Panc1 (cell line): ENCODE measurements around the gene QSOX1. TPM values are rescaled to one million over a fixed set of nuclear protein-coding genes. Genes with fewer than 3 reads are reported as not detected.

Source experiments
- ATAC-seq: fragments of 200-7000 bp; cut with Tn5 transposase; 2 replicates; pipeline ENCODE4 v1.9.1; 2020; ENCODE audit warnings: mild to moderate bottlenecking, moderate library complexity
- BruUV-seq: library from RNA; stranded (reverse); fragments of 400-500 nt; replicated peaks from 2 replicates; lab custom pipeline; 2021; lab: Mats Ljungman, UMichigan
- CTCF ChIA-PET: fragments of 300-600 bp; sonication (Branson Sonifier 250); formaldehyde crosslinking; loops from one replicate; lab custom pipeline; 2022; ENCODE audit warnings: antibody characterized with exemption; lab: Charles Lee
- POLR2A ChIA-PET: fragments of 300-600 bp; sonication (Branson Sonifier 250); formaldehyde crosslinking; loops from one replicate; lab custom pipeline; 2022; ENCODE audit warnings: antibody characterized with exemption; lab: Charles Lee
- DNase-seq: peaks from one replicate; pipeline ENCODE4 v3.0.0-alpha.2; 2010; ENCODE audit warnings: low read depth, low spot score
- H3K27ac ChIP-seq: 2 replicates; pipeline ENCODE4 v1.5.1; 2011; ENCODE audit warnings: mild to moderate bottlenecking, low read length, inconsistent platforms
- H3K27me3 ChIP-seq: fragments of 200-500 bp; sonication (Bioruptor generic); 2 replicates; pipeline ENCODE4 v1.6.0; 2014; ENCODE audit warnings: low read length, inconsistent platforms; ENCODE audit not compliant: control insufficient read depth, insufficient read depth
- H3K36me3 ChIP-seq: fragments of 200-500 bp; sonication (Bioruptor generic); 2 replicates; pipeline ENCODE4 v1.5.1; 2014; ENCODE audit warnings: inconsistent platforms, mild to moderate bottlenecking, low read length, moderate library complexity; ENCODE audit not compliant: control insufficient read depth, insufficient read depth
- H3K4me1 ChIP-seq: 2 replicates; pipeline ENCODE4 v1.5.1; 2011; ENCODE audit warnings: inconsistent platforms, mild to moderate bottlenecking, low read length, moderate library complexity; ENCODE audit not compliant: control insufficient read depth, insufficient read depth
- H3K4me3 ChIP-seq, 2 experiments: 2 replicates each; pipeline ENCODE4 v1.5.1; 2011 to 2012; ENCODE audit warnings: low read depth in 2 of 2, low read length in 2 of 2, mild to moderate bottlenecking in 2 of 2, inconsistent platforms in 1 of 2, moderate library complexity in 1 of 2
- H3K9me3 ChIP-seq: fragments of 200-500 bp; sonication (Bioruptor generic); 2 replicates; pipeline ENCODE4 v1.5.1; 2014; ENCODE audit warnings: low read depth, mild to moderate bottlenecking, inconsistent platforms, low read length, moderate library complexity; ENCODE audit not compliant: control insufficient read depth, insufficient read depth
- POLR2AphosphoS5 ChIP-seq: IDR thresholded peaks from 2 replicates; pipeline ENCODE4 v1.6.1; 2012; ENCODE audit warnings: mild to moderate bottlenecking, low read depth, low read length, moderate library complexity
- SIN3A ChIP-seq: IDR thresholded peaks from 2 replicates; pipeline ENCODE4 v1.6.1; 2012; ENCODE audit warnings: low read depth, mild to moderate bottlenecking, low read length, moderate library complexity, borderline replicate concordance; ENCODE audit not compliant: insufficient read depth
- TCF7L2 ChIP-seq: IDR thresholded peaks from 2 replicates; pipeline ENCODE4 v1.6.1; 2011; ENCODE audit warnings: mild to moderate bottlenecking, low read depth, low read length, inconsistent platforms
- in situ Hi-C: cut with HindIII; loops from 2 replicates; pipeline ENCODE4 v1.10.0; 2016; ENCODE audit warnings: low sequenced_read_pairs, low pct_unique_long_range_greater_than_20kb
- intact Hi-C: fragments of 100-400 bp; cut with micrococcal nuclease; formaldehyde crosslinking; loops from one replicate; pipeline ENCODE4 v1.10.0; 2022; ENCODE audit not compliant: unreplicated experiment
- total RNA-seq: library from RNA; stranded (reverse); gene quantifications from one replicate; pipeline ENCODE4 v1.2.1, GENCODE V29; 2021; ENCODE audit not compliant: unreplicated experiment
- TF ChIP-seq, protein P1 (sequence below): fragments of 450-650 bp; IDR thresholded peaks from 2 replicates; pipeline ENCODE4 v1.5.1; 2017; ENCODE audit warnings: mild to moderate bottlenecking
- TF ChIP-seq, protein P2 (sequence below), 2 experiments: IDR thresholded peaks; 2 replicates each; pipeline ENCODE4 v1.6.1; 2011 to 2012; ENCODE audit warnings: low read depth in 2 of 2, control low read depth in 1 of 2, low read length in 1 of 2, mild to moderate bottlenecking in 1 of 2, moderate library complexity in 1 of 2; ENCODE audit not compliant: insufficient read depth in 1 of 2

Gene QSOX1
- total RNA-seq, 1 experiment from 2014 or later: 152 TPM

- CTCF ChIA-PET: no interaction called here
- H3K4me3 ChIP-seq: no peak overlapping the region
- intact Hi-C loops: loop anchor here (5.0 kb wide), 1 partner anchor 297 kb away; no protein-coding TSS in a partner anchor
- ATAC-seq (no peak), DNase-seq (no peak)
- no peaks in the 10 kb centered on the region for H3K9me3 ChIP-seq
- no peaks in the 10 kb centered on the region for H3K4me1 ChIP-seq
- POLR2A ChIA-PET: no interaction called here
- H3K36me3 ChIP-seq: no peaks in the 10 kb centered on the region
- H3K27me3 ChIP-seq: no peaks in the 10 kb centered on the region
- BruUV-seq: no TSS peak
- TF ChIP-seq POLR2AphosphoS5 (no peak), TCF7L2 (no peak), SIN3A (no peak)
- TF ChIP-seq, protein P1, sequence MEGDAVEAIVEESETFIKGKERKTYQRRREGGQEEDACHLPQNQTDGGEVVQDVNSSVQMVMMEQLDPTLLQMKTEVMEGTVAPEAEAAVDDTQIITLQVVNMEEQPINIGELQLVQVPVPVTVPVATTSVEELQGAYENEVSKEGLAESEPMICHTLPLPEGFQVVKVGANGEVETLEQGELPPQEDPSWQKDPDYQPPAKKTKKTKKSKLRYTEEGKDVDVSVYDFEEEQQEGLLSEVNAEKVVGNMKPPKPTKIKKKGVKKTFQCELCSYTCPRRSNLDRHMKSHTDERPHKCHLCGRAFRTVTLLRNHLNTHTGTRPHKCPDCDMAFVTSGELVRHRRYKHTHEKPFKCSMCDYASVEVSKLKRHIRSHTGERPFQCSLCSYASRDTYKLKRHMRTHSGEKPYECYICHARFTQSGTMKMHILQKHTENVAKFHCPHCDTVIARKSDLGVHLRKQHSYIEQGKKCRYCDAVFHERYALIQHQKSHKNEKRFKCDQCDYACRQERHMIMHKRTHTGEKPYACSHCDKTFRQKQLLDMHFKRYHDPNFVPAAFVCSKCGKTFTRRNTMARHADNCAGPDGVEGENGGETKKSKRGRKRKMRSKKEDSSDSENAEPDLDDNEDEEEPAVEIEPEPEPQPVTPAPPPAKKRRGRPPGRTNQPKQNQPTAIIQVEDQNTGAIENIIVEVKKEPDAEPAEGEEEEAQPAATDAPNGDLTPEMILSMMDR: no peak
- TF ChIP-seq, protein P2, sequence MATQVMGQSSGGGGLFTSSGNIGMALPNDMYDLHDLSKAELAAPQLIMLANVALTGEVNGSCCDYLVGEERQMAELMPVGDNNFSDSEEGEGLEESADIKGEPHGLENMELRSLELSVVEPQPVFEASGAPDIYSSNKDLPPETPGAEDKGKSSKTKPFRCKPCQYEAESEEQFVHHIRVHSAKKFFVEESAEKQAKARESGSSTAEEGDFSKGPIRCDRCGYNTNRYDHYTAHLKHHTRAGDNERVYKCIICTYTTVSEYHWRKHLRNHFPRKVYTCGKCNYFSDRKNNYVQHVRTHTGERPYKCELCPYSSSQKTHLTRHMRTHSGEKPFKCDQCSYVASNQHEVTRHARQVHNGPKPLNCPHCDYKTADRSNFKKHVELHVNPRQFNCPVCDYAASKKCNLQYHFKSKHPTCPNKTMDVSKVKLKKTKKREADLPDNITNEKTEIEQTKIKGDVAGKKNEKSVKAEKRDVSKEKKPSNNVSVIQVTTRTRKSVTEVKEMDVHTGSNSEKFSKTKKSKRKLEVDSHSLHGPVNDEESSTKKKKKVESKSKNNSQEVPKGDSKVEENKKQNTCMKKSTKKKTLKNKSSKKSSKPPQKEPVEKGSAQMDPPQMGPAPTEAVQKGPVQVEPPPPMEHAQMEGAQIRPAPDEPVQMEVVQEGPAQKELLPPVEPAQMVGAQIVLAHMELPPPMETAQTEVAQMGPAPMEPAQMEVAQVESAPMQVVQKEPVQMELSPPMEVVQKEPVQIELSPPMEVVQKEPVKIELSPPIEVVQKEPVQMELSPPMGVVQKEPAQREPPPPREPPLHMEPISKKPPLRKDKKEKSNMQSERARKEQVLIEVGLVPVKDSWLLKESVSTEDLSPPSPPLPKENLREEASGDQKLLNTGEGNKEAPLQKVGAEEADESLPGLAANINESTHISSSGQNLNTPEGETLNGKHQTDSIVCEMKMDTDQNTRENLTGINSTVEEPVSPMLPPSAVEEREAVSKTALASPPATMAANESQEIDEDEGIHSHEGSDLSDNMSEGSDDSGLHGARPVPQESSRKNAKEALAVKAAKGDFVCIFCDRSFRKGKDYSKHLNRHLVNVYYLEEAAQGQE (IDR thresholded peaks at IDR 0.05; ENCODE audit: insufficient read depth in 1 of 2, low read depth in 2 of 2, low read length in 1 of 2): no peak
- no peak overlapping the region for H3K27ac ChIP-seq
- in situ Hi-C loops: no loop called here
These were observed 30.6 kb downstream of the QSOX1 start for GRCh38 chr1:180185281-180185680.

- TF ChIP-seq, protein P2 (IDR thresholded peaks at IDR 0.05; ENCODE audit: insufficient read depth in 1 of 2, low read depth in 2 of 2, low read length in 1 of 2): no peak
- no peak for TF ChIP-seq POLR2AphosphoS5
- no peak for TF ChIP-seq SIN3A
- TF ChIP-seq, protein P1: no peak
- no peak for TF ChIP-seq TCF7L2
- H3K4me1 ChIP-seq: no peaks in the 10 kb centered on the region
- BruUV-seq: no TSS peak
- intact Hi-C loops (loop anchor here (5.0 kb wide), 1 partner anchor 296 kb away; no protein-coding TSS in a partner anchor), in situ Hi-C loops (no loop called here)
- ChIA-PET CTCF (no interaction called here), POLR2A (no interaction called here)
- no peaks in the 10 kb centered on the region for H3K27me3 ChIP-seq
- ATAC-seq: no peak
- no peak for DNase-seq
- H3K9me3 ChIP-seq: no peaks in the 10 kb centered on the region
- H3K4me3 ChIP-seq: no peak overlapping the region
- no peak overlapping the region for H3K27ac ChIP-seq
- no peaks in the 10 kb centered on the region for H3K36me3 ChIP-seq
These were observed 31.4 kb downstream of the QSOX1 start for GRCh38 chr1:180185971-180186645.
